ENCODE measurements around the gene PHF12. TPM values are rescaled to one million over a fixed set of nuclear protein-coding genes. Genes with fewer than 3 reads are reported as not detected.

Gene PHF12
- total and polyA plus RNA-seq, 10 of the 15 experiments (the other 5 are each of a cell fraction or from before 2014, with no cell fraction given) = 1.3 to 43.9 (median 19.2) TPM

DNA sequence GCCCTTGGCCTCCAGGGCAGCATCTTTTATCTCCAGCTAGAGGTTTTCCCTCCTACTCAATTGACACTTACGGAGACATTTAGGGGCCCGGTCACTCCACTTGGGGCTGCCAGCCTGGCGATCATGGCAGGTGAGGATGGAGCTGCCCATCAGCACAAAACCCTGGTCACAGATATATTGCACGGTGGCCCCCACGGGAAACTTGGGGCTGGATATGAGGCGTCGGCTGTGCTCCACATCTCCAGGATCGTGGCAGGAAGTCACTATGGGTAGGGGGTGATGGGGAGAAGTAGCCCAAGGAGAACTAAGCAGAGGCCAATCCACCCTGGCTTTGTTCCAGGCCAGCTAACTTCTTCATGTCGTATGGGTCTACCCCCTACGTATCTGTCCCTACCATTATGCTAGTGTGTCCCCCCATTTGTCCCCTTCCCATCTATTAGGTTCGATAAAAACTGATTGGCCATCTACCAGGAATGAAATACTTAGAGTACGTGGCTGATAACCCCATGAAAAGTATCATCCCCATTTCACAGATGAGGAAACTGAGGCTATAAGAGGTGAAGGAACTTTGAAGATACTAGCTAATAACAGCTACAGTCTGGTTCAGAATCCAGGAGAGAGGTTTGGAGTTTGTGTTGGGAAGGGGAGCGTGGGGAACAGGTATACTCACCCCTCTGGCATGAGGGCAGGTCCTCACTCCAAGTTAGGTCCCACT lies 6.1 kb upstream of the PHF12 start:
- Histone ChIP-seq H3K4me3 (no peak overlapping the region), H3K27ac (ENCODE audit: control insufficient read depth, insufficient read depth) (no peak overlapping the region), H3K4me2 (ENCODE audit: control insufficient read depth, insufficient read depth) (no peak overlapping the region), H3K27me3 (replicated peaks in 1 of 2; ENCODE audit: control insufficient read depth in 2 of 2, insufficient read depth in 2 of 2, low read length in 1 of 2) (no peaks in the 10 kb centered on the region), H2AFZ (ENCODE audit: control insufficient read depth, low read depth, low read length) (no peak overlapping the region), H3K4me1 (ENCODE audit: control insufficient read depth, insufficient read depth, low read length) (peaks cover 4% of the 10 kb centered on the region), H3K9me3 (replicated peaks; ENCODE audit: control insufficient read depth, insufficient read depth, low read length) (no peaks in the 10 kb centered on the region), H4K20me1 (ENCODE audit: control insufficient read depth, insufficient read depth) (no peaks in the 10 kb centered on the region), H3K9ac (ENCODE audit: control insufficient read depth, insufficient read depth, low read length) (no peak overlapping the region), H3K79me2 (ENCODE audit: control insufficient read depth, insufficient read depth, low read length) (no peaks in the 10 kb centered on the region), H3K36me3 (ENCODE audit: control insufficient read depth in 2 of 2, insufficient read depth in 2 of 2, low read length in 1 of 2) (no peaks in the 10 kb centered on the region)
- no peak for DNase-seq (ENCODE audit: low read depth, low spot score)
- in situ Hi-C loops (cut with MboI) = loop anchor here (10.0 kb wide), 1 partner anchor 623 kb away; the partner anchor contains the start of genes IFT20 and TNFAIP1
- ATAC-seq = no peak
- CTCF ChIA-PET = interaction anchor here (1.2 to 2.2 kb wide), 4 partner anchors 8 to 194 kb away, joined by 3 to 11 read pairs (median 6); no protein-coding TSS in a partner anchor
- TF ChIP-seq SREBF2 (IDR thresholded peaks at IDR 0.05; ENCODE audit: low read length) (no peak), HDGF (IDR thresholded peaks at IDR 0.05) (no peak), CBX3 (IDR thresholded peaks at IDR 0.05; ENCODE audit: borderline replicate concordance, low read depth) (no peak), HDAC6 (IDR thresholded peaks at IDR 0.05; ENCODE audit: unreplicated experiment) (no peak), MYB (IDR thresholded peaks at IDR 0.05; ENCODE audit: borderline replicate concordance, low read depth, low read length) (no peak), NFYB (IDR thresholded peaks at IDR 0.05; ENCODE audit: insufficient read depth, low read depth, low read length) (no peak), FOS (IDR thresholded peaks at IDR 0.05; ENCODE audit: borderline replicate concordance, extremely low read depth, insufficient read length) (no peak), CREM (IDR thresholded peaks at IDR 0.05; ENCODE audit: low read depth) (no peak), FOXM1 (IDR thresholded peaks at IDR 0.05; ENCODE audit: low read depth, low read length) (no peak), TCF3 (IDR thresholded peaks at IDR 0.05; ENCODE audit: borderline replicate concordance, insufficient read depth, low read depth, low read length) (no peak), ESRRA (IDR thresholded peaks at IDR 0.05; ENCODE audit: low read length) (no peak), SMC3 (IDR thresholded peaks at IDR 0.05; ENCODE audit: borderline replicate concordance, low read length) (no peak), RELB (IDR thresholded peaks at IDR 0.05; ENCODE audit: low read depth) (no peak), ZBED1 (IDR thresholded peaks at IDR 0.05; ENCODE audit: borderline replicate concordance) (no peak), TCF12 (IDR thresholded peaks at IDR 0.05; ENCODE audit: low read depth, low read length) (no peak)
- RAD21 ChIA-PET (ENCODE audit: unreplicated experiment) = no interaction called here
- BruUV-seq (replicated peaks) = no TSS peak
- 62% methylated on average over 13 of the region's 13 CpGs for WGBS (ENCODE audit: insufficient coverage, insufficient replicate concordance, low lambda C conversion rate, missing lambda C conversion rate)
- SMC1A ChIA-PET (ENCODE audit: uncharacterized antibody, unreplicated experiment) = no interaction called here
- POLR2A ChIA-PET = interaction anchor here (0.6 kb wide), 1 partner anchor 111 kb away, joined by 5 read pairs; no protein-coding TSS in a partner anchor
- FAIRE-seq = no peak
- intact Hi-C loops (cut with micrococcal nuclease; ENCODE audit: unreplicated experiment) = no loop called here

All from GM12878 (cell line).